ENCODE measurements around the gene IQCH.

GRCh38 chr15:67397139-67397538, 142.6 kb downstream of the IQCH start:
- TF ChIP-seq JUN (IDR thresholded peaks at IDR 0.05; ENCODE audit: borderline replicate concordance, low read depth, low read length): no peak
- no peak for TF ChIP-seq JUN (CRISPR knock-in tag; IDR thresholded peaks at IDR 0.05; ENCODE audit: borderline replicate concordance)
- no peak for TF ChIP-seq CSDE1 (IDR thresholded peaks at IDR 0.05)
- no peak for TF ChIP-seq EP300 (IDR thresholded peaks at IDR 0.05; ENCODE audit: low read length)
- TF ChIP-seq NFYB (IDR thresholded peaks at IDR 0.05; ENCODE audit: extremely low read depth, insufficient read length): no peak
- no peak for TF ChIP-seq EZH2 (IDR thresholded peaks at IDR 0.05; ENCODE audit: borderline replicate concordance, low read depth, low read length)

Measured in K562 (cell line).